Ovary (tissue), 3 donors: Measurements from ENCODE around the gene FOXO6.

Experiments
- CTCF ChIP-seq, 3 donors: fragments of 450-650 bp in 2 of 3; fragments of 200-600 bp in 1 of 3; IDR thresholded peaks; one replicate each; pipeline versions ENCODE4 v1.5.1 to v1.8.0; 2016 to 2022; ENCODE audit warnings: antibody characterized with exemption in 3 of 3, mild to moderate bottlenecking in 1 of 3
- POLR2A ChIP-seq: fragments of 450-650 bp; IDR thresholded peaks from one replicate; pipeline ENCODE4 v1.6.1; 2017; ENCODE audit warnings: antibody characterized with exemption, mild to moderate bottlenecking, moderate library complexity
- donor health status: DM: no; HTN: no; CAD: no.

DNA sequence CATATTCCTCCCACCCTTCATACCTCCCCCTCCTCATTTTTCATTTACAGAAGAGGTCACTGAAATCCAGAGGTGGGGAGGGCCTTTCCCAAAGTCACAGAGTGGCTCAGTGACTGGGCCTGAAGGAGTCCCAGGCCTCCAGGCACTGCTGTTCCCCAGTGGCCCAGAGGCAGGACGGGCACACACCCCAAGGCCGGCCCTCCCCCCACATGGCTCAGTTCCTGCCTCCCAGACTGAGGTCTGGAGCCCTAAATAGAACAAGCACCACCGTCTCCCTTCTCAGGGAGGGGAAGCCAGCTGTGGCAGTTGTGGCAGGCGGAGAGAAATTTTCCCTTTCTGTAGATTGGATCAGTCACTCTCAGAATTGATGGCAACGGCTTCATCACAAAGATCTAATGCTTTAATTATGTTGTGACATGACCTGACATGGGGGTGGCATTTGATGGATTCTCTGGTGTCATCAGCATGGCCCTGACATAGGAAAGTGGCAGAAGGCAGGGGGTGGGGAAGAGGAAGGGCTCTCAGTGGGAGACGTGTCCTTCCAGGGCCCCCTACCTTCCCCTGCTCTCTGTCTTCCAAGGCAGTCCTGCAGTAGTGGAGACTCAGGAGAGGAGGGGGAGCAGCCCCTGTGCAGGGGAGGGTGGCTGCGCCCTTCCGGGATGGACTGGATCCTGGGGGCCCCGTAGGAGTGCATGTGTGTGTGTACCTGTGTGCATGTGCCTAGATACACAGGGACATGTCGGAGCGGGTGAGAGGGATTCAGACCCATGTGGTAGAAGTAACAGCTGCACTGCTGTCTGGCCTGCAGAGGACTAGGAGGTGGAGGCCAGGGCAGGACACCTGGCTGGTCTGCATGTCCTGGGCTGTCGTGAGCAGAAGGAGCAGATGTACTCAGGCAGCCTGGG lies 41.2 kb upstream of the FOXO6 start:
- TF ChIP-seq CTCF (IDR thresholded peaks at IDR 0.05), result no peak
- no peak for TF ChIP-seq POLR2A
